Caco-2 (cell line): Measurements from ENCODE around the gene S1PR3. TPM values are rescaled to one million over a fixed set of nuclear protein-coding genes. Genes with fewer than 3 reads are reported as not detected.
"Not testable (repeated sequence)": the region's sequence is repeated elsewhere in the genome, so short reads cannot be mapped to it uniquely, and the experiment has no call there.

Experiments used
- Bru-seq: library from RNA; stranded (reverse); fragments of 400-500 nt; gene quantifications from one replicate; lab custom pipeline; 2021; lab: Mats Ljungman, UMichigan
- BruChase-seq, 2 experiments: library from RNA; stranded (reverse); fragments of 400-500 nt; gene quantifications; one replicate each; lab custom pipeline; 2021; lab: Mats Ljungman, UMichigan
- BruUV-seq: library from RNA; stranded (reverse); fragments of 400-500 nt; replicated peaks from 2 replicates; lab custom pipeline; 2021; lab: Mats Ljungman, UMichigan
- CTCF ChIA-PET: fragments of 300-600 bp; sonication (Branson Sonifier 250); formaldehyde crosslinking; loops from one replicate; lab custom pipeline; 2022; ENCODE audit warnings: antibody characterized with exemption; lab: Charles Lee
- POLR2A ChIA-PET: fragments of 300-600 bp; sonication (Branson Sonifier 250); formaldehyde crosslinking; loops from one replicate; lab custom pipeline; 2022; ENCODE audit warnings: antibody characterized with exemption; lab: Charles Lee
- DNase-seq, 2 experiments: peaks; one replicate each; pipeline versions ENCODE4 v3.0.0 to v3.0.0-alpha.2; 2020 to 2022
- H3K27me3 ChIP-seq: replicated peaks from 2 replicates; pipeline ENCODE4 v1.6.0; 2011; ENCODE audit warnings: low read length; ENCODE audit not compliant: control insufficient read depth, insufficient read depth
- H3K36me3 ChIP-seq: 2 replicates; pipeline ENCODE4 v1.5.1; 2011; ENCODE audit warnings: low read length; ENCODE audit not compliant: control insufficient read depth, insufficient read depth
- H3K4me1 ChIP-seq: fragments of 250-450 bp; sonication (Bioruptor Pico); 2 replicates; pipeline ENCODE4 v1.5.1; 2020; ENCODE audit warnings: mild to moderate bottlenecking
- H3K4me3 ChIP-seq: 2 replicates; pipeline ENCODE4 v1.5.1; 2011; ENCODE audit warnings: low read depth, mild to moderate bottlenecking, control low read depth, low read length
- H3K9me3 ChIP-seq: fragments of 250-450 bp; sonication (Bioruptor Pico); 2 replicates; pipeline ENCODE4 v1.5.1; 2020; ENCODE audit warnings: mild to moderate bottlenecking, moderate library complexity
- H3K27ac Mint-ChIP-seq: one replicate; pipeline ENCODE4 v1.8.0; 2022; ENCODE audit warnings: mixed read lengths; ENCODE audit not compliant: unreplicated experiment
- H3K27me3 Mint-ChIP-seq: one replicate; pipeline ENCODE4 v1.8.0; 2022; ENCODE audit warnings: mixed read lengths; ENCODE audit not compliant: insufficient read depth, unreplicated experiment
- H3K36me3 Mint-ChIP-seq: one replicate; pipeline ENCODE4 v1.8.0; 2022; ENCODE audit warnings: mild to moderate bottlenecking, mixed read lengths; ENCODE audit not compliant: insufficient read depth, unreplicated experiment
- H3K4me1 Mint-ChIP-seq: one replicate; pipeline ENCODE4 v1.8.0; 2022; ENCODE audit warnings: low read depth, mixed read lengths; ENCODE audit not compliant: unreplicated experiment
- H3K4me3 Mint-ChIP-seq: one replicate; pipeline ENCODE4 v1.8.0; 2022; ENCODE audit warnings: mild to moderate bottlenecking, moderate library complexity, mixed read lengths; ENCODE audit not compliant: unreplicated experiment
- H3K9me3 Mint-ChIP-seq: one replicate; pipeline ENCODE4 v1.8.0; 2022; ENCODE audit warnings: mixed read lengths; ENCODE audit not compliant: unreplicated experiment
- intact Hi-C: fragments of 100-400 bp; cut with micrococcal nuclease; formaldehyde crosslinking; loops from one replicate; pipeline ENCODE4 v1.10.0; 2022; ENCODE audit not compliant: unreplicated experiment
- long read RNA-seq: library from polyadenylated mRNA; stranded (forward); transcript quantifications from one replicate; pipeline ENCODE4 v2.0.0, GENCODE V29; 2022
- total RNA-seq: library from RNA; stranded (reverse); gene quantifications from 2 replicates; pipeline ENCODE4 v1.2.3, GENCODE V29; 2022
- TF ChIP-seq, protein P1 (sequence below), 2 experiments: fragments of 200-600 bp in 1 of 2; IDR thresholded peaks; 1 replicate in 1 of 2; 2 replicates in 1 of 2; pipeline versions ENCODE4 v1.5.1 to v1.8.0; 2011 to 2022; ENCODE audit warnings: antibody characterized with exemption in 1 of 2, control low read depth in 1 of 2, inconsistent platforms in 1 of 2, low read depth in 1 of 2, low read length in 1 of 2, mild to moderate bottlenecking in 1 of 2, moderate library complexity in 1 of 2; ENCODE audit not compliant: insufficient read depth in 1 of 2, severe bottlenecking in 1 of 2, unreplicated experiment in 1 of 2

S1PR3 gene
- total RNA-seq = 0.95 and 1.00 TPM in 2 replicates
- Bru-seq, nascent RNA = percentile 31 among the genes with signal in this experiment
- percentile 46 among the genes with signal in this experiment for BruChase-seq, experiment 1, labeled RNA remaining after a 2-hour chase
- percentile 39 among the genes with signal in this experiment for BruChase-seq, experiment 2, labeled RNA remaining after a 6-hour chase
- long read RNA-seq, full-length matches to known transcripts = 4 of 4 reads
- long read RNA-seq, partial matches to known transcripts = 0 of 4 reads
- long read RNA-seq, other reads (novel, unspliced or antisense) = 0 of 4 reads

DNA sequence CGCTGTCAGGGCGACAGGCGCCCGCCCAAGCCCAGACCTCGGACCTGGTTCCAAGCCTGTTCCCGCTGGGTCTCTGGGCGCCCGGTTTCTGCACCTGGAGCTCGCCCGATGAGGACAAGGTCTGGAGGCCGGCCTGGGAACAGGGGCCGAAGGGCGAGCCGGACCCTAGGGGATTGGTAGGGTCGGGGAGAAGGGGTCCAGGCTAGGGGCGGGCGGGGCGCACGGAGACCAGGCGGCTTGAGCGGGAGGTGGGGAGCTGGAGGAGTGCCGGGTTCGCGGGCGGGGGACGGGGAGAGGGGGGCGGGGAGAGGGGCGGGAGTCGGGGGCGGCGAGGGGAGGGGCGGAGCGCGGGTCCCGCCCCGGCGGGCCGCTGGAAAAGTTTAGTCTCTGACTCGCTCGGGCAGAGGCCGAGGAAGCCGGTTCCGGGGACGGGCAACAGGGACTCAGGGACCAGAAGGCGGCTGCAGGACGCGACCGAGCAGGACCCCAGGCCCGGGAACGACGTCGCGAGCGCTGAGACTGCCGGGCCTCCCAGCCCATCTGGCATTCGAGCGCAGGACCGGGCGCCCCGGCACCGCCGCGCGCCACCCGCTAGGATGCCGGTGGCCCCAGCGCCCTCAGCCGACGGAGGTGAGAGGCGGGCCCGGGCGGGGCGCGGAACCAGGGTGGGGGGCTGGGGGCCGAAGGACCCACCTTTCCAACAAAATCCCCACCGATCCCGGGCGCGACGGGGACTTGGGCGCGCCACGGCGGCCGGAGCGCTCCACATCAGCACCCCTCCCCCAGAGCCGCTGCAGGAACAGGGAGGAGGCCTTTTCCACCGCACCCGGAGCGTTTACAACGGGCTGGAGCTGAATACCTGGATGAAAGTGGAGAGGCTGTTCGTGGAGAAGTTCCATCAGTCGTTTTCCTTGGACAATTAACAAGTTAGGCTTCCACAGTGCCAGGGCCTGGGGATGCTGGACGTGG is at the start of gene S1PR3:
Gene S1PR3, plus strand, starts transcription at position 403 of the 969 bp plus-strand sequence. CDS start 9,733 bp downstream, outside the sequence.
- no peaks in the 10 kb centered on the region for H3K27me3 ChIP-seq
- H3K36me3 ChIP-seq = no peaks in the 10 kb centered on the region
- peak within 1 kb of the TSS; percentile 46 for H3K4me3 ChIP-seq
- H3K4me1 ChIP-seq = no peaks in the 10 kb centered on the region
- no peaks in the 10 kb centered on the region for H3K36me3 Mint-ChIP-seq
- BruUV-seq = no TSS peak
- POLR2A ChIA-PET = no interaction called here
- no peaks in the 10 kb centered on the region for H3K27me3 Mint-ChIP-seq
- TF ChIP-seq, protein P1, sequence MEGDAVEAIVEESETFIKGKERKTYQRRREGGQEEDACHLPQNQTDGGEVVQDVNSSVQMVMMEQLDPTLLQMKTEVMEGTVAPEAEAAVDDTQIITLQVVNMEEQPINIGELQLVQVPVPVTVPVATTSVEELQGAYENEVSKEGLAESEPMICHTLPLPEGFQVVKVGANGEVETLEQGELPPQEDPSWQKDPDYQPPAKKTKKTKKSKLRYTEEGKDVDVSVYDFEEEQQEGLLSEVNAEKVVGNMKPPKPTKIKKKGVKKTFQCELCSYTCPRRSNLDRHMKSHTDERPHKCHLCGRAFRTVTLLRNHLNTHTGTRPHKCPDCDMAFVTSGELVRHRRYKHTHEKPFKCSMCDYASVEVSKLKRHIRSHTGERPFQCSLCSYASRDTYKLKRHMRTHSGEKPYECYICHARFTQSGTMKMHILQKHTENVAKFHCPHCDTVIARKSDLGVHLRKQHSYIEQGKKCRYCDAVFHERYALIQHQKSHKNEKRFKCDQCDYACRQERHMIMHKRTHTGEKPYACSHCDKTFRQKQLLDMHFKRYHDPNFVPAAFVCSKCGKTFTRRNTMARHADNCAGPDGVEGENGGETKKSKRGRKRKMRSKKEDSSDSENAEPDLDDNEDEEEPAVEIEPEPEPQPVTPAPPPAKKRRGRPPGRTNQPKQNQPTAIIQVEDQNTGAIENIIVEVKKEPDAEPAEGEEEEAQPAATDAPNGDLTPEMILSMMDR (IDR thresholded peaks at IDR 0.05; ENCODE audit: insufficient read depth in 1 of 2, low read depth in 1 of 2, low read length in 1 of 2, severe bottlenecking in 1 of 2, unreplicated experiment in 1 of 2) = no peak
- peak; percentile 34 to 43 for DNase-seq
- no peak within 1 kb of the TSS for H3K27ac Mint-ChIP-seq
- no peaks in the 10 kb centered on the region for H3K4me1 Mint-ChIP-seq
- peak within 1 kb of the TSS; percentile 75 for H3K4me3 Mint-ChIP-seq
- H3K9me3 ChIP-seq = no peaks in the 10 kb centered on the region
- intact Hi-C loops = no loop called here
- H3K9me3 Mint-ChIP-seq = no peaks in the 10 kb centered on the region
- CTCF ChIA-PET = no interaction called here

GRCh38 chr9:88941586-88941985 is 49.7 kb upstream of the S1PR3 start:
- POLR2A ChIA-PET, intact Hi-C loops, H3K27me3 ChIP-seq, H3K27me3 Mint-ChIP-seq, BruUV-seq, H3K36me3 Mint-ChIP-seq, H3K36me3 ChIP-seq, H3K4me1 ChIP-seq, H3K27ac Mint-ChIP-seq, H3K4me3 Mint-ChIP-seq, H3K9me3 Mint-ChIP-seq, H3K4me3 ChIP-seq, CTCF ChIA-PET, H3K9me3 ChIP-seq: not testable (repeated sequence)
- peaks cover 16% of the 10 kb centered on the region for H3K4me1 Mint-ChIP-seq
- peak in 1 of 2 experiments; percentile 41 for DNase-seq

DNA sequence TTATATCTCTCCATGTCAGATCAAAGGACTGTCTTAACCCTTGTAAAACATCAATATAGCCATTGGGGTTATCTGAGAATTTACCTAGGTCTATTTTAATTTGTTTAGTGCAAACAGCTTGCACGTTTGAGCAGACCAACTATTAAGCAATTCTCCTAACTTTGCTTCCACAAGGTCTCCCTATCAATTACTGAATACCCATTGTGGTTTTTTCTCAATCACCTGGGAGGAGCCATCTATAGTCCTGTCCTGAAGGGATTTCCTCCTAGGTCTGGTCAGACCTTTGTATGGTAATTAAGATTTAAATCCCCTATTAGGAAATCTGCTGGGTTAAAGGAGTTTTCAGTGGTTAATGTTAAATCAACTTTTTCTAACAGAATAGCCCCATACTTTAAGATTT is 48.9 kb upstream of the S1PR3 start:
- TF ChIP-seq, protein P1 (IDR thresholded peaks at IDR 0.05; ENCODE audit: insufficient read depth in 1 of 2, low read depth in 1 of 2, low read length in 1 of 2, severe bottlenecking in 1 of 2, unreplicated experiment in 1 of 2) = no peak
- Mint-ChIP-seq H3K36me3 (no peaks in the 10 kb centered on the region), H3K27me3 (no peaks in the 10 kb centered on the region), H3K4me3 (peak overlapping the region; percentile 23), H3K27ac (no peak overlapping the region), H3K4me1 (peaks cover 16% of the 10 kb centered on the region), H3K9me3 (peaks cover 9% of the 10 kb centered on the region)
- no peak overlapping the region for H3K4me3 ChIP-seq
- ChIA-PET CTCF (no interaction called here), POLR2A (no interaction called here)
- no TSS peak for BruUV-seq
- no peaks in the 10 kb centered on the region for H3K36me3 ChIP-seq
- H3K4me1 ChIP-seq = no peaks in the 10 kb centered on the region
- peak in 1 of 2 experiments; percentile 17 for DNase-seq
- intact Hi-C loops = no loop called here
- no peaks in the 10 kb centered on the region for H3K27me3 ChIP-seq
- no peaks in the 10 kb centered on the region for H3K9me3 ChIP-seq
